HCT116 (cell line): ENCODE data around the gene INTS1. TPM values are rescaled to one million over a fixed set of nuclear protein-coding genes. Genes with fewer than 3 reads are reported as not detected.

Experiments used
- ATAC-seq: fragments of 200-7000 bp; cut with Tn5 transposase; 2 replicates; pipeline ENCODE4 v1.9.1; 2020; ENCODE audit warnings: mild to moderate bottlenecking, moderate library complexity
- BruUV-seq: library from RNA; stranded (reverse); fragments of 400-500 nt; replicated peaks from 2 replicates; lab custom pipeline; 2021; lab: Mats Ljungman, UMichigan
- CTCF ChIA-PET: fragments of 300-600 bp; sonication (Branson Sonifier 250); formaldehyde crosslinking; loops from one replicate; lab custom pipeline; 2021; ENCODE audit warnings: antibody characterized with exemption; lab: Charles Lee
- POLR2A ChIA-PET: fragments of 300-600, 350-600 bp; sonication (Branson Sonifier 250); formaldehyde crosslinking; loops from one replicate; lab custom pipeline; 2021; ENCODE audit warnings: antibody characterized with exemption; lab: Charles Lee
- RAD21 ChIA-PET, 2 experiments: fragments of 300-600 bp; sonication (Branson Sonifier 250); formaldehyde crosslinking; loops; one replicate each; lab custom pipeline; 2023; ENCODE audit warnings: low total read pairs in 2 of 2; ENCODE audit not compliant: uncharacterized antibody in 2 of 2, unreplicated experiment in 2 of 2, low non-redundant PET in 1 of 2; lab: Charles Lee
- DNase-seq: peaks from one replicate; pipeline ENCODE4 v3.0.0-alpha.2; 2010; ENCODE audit warnings: low read depth, low spot score
- H2AFZ ChIP-seq: fragments of 200-600 bp; shearing (Covaris generic), sonication (generic); 2 replicates; pipeline ENCODE4 v1.6.1; 2017; ENCODE audit warnings: low read depth, mixed run types, mixed read lengths, antibody characterized with exemption, low read length; ENCODE audit not compliant: poor library complexity, severe bottlenecking
- H3K27ac ChIP-seq: 2 replicates; pipeline ENCODE4 v1.5.1; 2012; ENCODE audit warnings: low read depth, low read length
- H3K27me3 ChIP-seq: fragments of 200-600 bp; sonication (generic); 2 replicates; pipeline ENCODE4 v1.6.1; 2016; ENCODE audit warnings: mixed run types, low read length, mixed read lengths; ENCODE audit not compliant: insufficient read depth
- H3K36me3 ChIP-seq, 2 experiments: fragments of 200-500 bp in 1 of 2; fragments of 200-600 bp in 1 of 2; sonication (Bioruptor generic) in 1 of 2; sonication (generic) in 1 of 2; 2 replicates each; pipeline versions ENCODE4 v1.5.1 to v1.6.1; 2014 to 2016; ENCODE audit warnings: low read length in 2 of 2, inconsistent platforms in 1 of 2, mixed read lengths in 1 of 2, mixed run types in 1 of 2; ENCODE audit not compliant: insufficient read depth in 2 of 2, control insufficient read depth in 1 of 2
- H3K4me1 ChIP-seq, 2 experiments: fragments of 200-600 bp in 1 of 2; sonication (generic) in 1 of 2; 2 replicates each; pipeline versions ENCODE4 v1.5.1 to v1.6.1; 2012 to 2017; ENCODE audit warnings: low read length in 2 of 2, inconsistent platforms in 1 of 2, mild to moderate bottlenecking in 1 of 2, mixed read lengths in 1 of 2, mixed run types in 1 of 2, moderate library complexity in 1 of 2; ENCODE audit not compliant: insufficient read depth in 2 of 2, control insufficient read depth in 1 of 2
- H3K4me2 ChIP-seq: fragments of 200-600 bp; sonication (generic); 2 replicates; pipeline ENCODE4 v1.6.1; 2017; ENCODE audit warnings: mixed run types, low read length, mixed read lengths
- H3K4me3 ChIP-seq, 2 experiments: fragments of 200-600 bp in 1 of 2; sonication (generic) in 1 of 2; replicated peaks in 1 of 2; 2 replicates each; pipeline ENCODE4 v1.5.1; 2011 to 2016; ENCODE audit warnings: low read length in 2 of 2, control low read depth in 1 of 2, low read depth in 1 of 2, mild to moderate bottlenecking in 1 of 2, mixed read lengths in 1 of 2, mixed run types in 1 of 2
- H3K79me2 ChIP-seq: fragments of 200-600 bp; sonication (generic); 2 replicates; pipeline ENCODE4 v1.6.1; 2017; ENCODE audit warnings: mild to moderate bottlenecking, mixed run types, low read length, moderate library complexity, mixed read lengths; ENCODE audit not compliant: insufficient read depth
- H3K9ac ChIP-seq: fragments of 200-600 bp; sonication (generic); 2 replicates; pipeline ENCODE4 v1.6.1; 2016; ENCODE audit warnings: low read length, mixed read lengths
- H3K9me2 ChIP-seq: fragments of 200-600 bp; sonication (generic), shearing (Covaris generic); 2 replicates; pipeline ENCODE4 v1.6.1; 2017; ENCODE audit warnings: mixed run types, mild to moderate bottlenecking, moderate library complexity; ENCODE audit not compliant: insufficient read depth
- H3K9me3 ChIP-seq, 2 experiments: fragments of 200-500 bp in 1 of 2; fragments of 200-600 bp in 1 of 2; sonication (Bioruptor generic) in 1 of 2; sonication (generic) in 1 of 2; 2 replicates each; pipeline ENCODE4 v1.6.1; 2014 to 2017; ENCODE audit warnings: low read length in 2 of 2, mixed read lengths in 2 of 2, inconsistent platforms in 1 of 2, low read depth in 1 of 2, mild to moderate bottlenecking in 1 of 2, mixed run types in 1 of 2, moderate library complexity in 1 of 2; ENCODE audit not compliant: control insufficient read depth in 1 of 2, insufficient read depth in 1 of 2
- H4K20me1 ChIP-seq: fragments of 200-600 bp; sonication (generic), shearing (Covaris generic); 2 replicates; pipeline ENCODE4 v1.6.1; 2017; ENCODE audit warnings: mixed run types, mild to moderate bottlenecking, moderate library complexity; ENCODE audit not compliant: insufficient read depth
- EZH2 ChIP-seq: fragments of 200-600 bp; sonication (generic); IDR thresholded peaks from 2 replicates; pipeline ENCODE4 v1.6.1; 2017; ENCODE audit warnings: antibody characterized with exemption, mixed run types
- JUND ChIP-seq: IDR thresholded peaks from 2 replicates; pipeline ENCODE4 v1.6.1; 2012
- POLR2AphosphoS5 ChIP-seq: IDR thresholded peaks from 2 replicates; pipeline ENCODE4 v1.6.1; 2011; ENCODE audit warnings: mild to moderate bottlenecking, low read depth, low read length, moderate library complexity
- SRF ChIP-seq: IDR thresholded peaks from 2 replicates; pipeline ENCODE4 v1.6.1; 2012; ENCODE audit warnings: low read depth
- TCF7L2 ChIP-seq: IDR thresholded peaks from 2 replicates; pipeline ENCODE4 v1.7.0; 2011; ENCODE audit warnings: borderline replicate concordance, inconsistent platforms; ENCODE audit not compliant: insufficient read depth, insufficient read length; ENCODE audit errors: extremely low read depth
- ZFX ChIP-seq: fragments of 450-650 bp; IDR thresholded peaks from 2 replicates; pipeline ENCODE4 v1.6.1; 2017
- ZNF274 ChIP-seq: fragments of 200-500 bp; sonication (Bioruptor generic); IDR thresholded peaks from 2 replicates; pipeline ENCODE4 v1.6.1; 2014; ENCODE audit warnings: mild to moderate bottlenecking, low read depth, low read length, inconsistent platforms
- intact Hi-C: fragments of 100-400 bp; cut with micrococcal nuclease; formaldehyde crosslinking; loops from 2 replicates; pipeline ENCODE4 v1.10.0; 2022
- total RNA-seq: library from RNA; stranded (reverse); gene quantifications from one replicate; pipeline ENCODE4 v1.2.1, GENCODE V29; 2021; ENCODE audit not compliant: unreplicated experiment

Gene INTS1
- total RNA-seq, 1 experiment from 2014 or later: 167 TPM

DNA sequence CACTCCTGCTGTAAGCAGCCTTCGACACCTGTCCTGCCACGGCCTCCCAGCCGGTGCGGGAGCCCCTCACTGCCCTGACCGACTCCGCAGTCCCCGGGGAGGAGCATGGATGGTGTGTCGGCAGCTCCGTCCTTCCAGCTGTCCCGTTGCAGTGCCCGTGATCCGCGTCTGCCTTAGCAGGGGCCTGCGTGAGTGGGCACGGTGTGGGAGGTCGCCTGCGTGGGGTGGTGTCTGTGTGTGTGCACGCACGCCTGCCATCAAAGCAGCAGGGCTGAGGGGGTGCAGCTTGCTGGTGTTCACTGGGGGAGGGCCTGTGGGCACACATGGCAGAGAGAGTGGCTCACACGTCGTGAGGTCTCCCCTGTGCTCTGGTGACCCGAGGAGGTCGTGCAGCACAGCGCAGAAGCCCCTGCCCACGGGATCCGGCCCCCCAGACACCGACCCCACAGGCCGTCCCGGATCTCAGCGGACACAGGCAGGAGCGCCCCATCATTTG is 36.6 kb upstream of the INTS1 start (continued):
- TF ChIP-seq SRF: no peak
- no peak for TF ChIP-seq JUND
- TF ChIP-seq EZH2: no peak

DNA sequence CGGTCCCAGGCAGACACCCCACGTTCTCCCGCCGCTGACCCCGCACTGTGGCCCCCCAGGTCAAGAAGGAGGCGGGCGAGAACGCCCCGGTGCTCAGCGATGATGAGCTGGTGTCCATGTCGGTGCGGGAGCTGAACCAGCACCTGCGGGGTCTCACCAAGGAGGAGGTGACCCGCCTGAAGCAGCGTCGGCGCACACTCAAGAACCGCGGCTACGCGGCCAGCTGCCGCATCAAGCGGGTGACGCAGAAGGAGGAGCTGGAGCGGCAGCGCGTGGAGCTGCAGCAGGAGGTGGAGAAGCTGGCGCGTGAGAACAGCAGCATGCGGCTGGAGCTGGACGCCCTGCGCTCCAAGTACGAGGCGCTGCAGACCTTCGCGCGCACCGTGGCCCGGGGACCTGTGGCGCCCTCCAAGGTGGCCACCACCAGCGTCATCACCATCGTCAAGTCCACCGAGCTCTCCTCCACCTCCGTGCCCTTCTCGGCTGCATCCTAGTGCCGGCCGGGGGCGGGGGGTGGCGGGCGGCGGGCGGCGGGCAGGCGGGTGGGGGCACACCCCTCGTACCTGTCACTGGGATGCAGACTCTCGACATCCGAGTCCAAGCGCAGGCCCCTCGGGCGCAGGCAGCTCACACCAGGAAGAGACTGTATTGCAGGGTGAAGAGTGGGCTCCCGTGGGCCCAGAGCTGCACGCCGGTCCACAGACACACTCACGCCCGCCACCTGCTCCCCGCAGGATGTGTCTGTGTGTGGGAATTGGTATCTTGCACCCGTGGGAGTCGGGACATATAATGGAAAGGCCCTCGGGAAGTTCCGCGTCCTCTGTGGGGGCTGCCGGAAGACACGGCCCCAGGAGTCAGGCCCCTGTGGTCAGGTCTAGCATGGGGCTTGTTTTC is 35.9 kb upstream of the INTS1 start:
- H2AFZ ChIP-seq: no peak overlapping the region
- no peak overlapping the region for H3K4me2 ChIP-seq
- H3K79me2 ChIP-seq: peaks cover 49% of the 10 kb centered on the region
- no peaks in the 10 kb centered on the region; the same call in 1 of the 2 replicates for H4K20me1 ChIP-seq
- CTCF ChIA-PET: no interaction called here
- peaks cover 9 to 25% of the 10 kb centered on the region in 2 experiments; a peak in 3 of 4 replicates for H3K36me3 ChIP-seq
- H3K9ac ChIP-seq: no peak overlapping the region
- no peaks in the 10 kb centered on the region for H3K27me3 ChIP-seq
- POLR2A ChIA-PET: no interaction called here
- H3K4me3 ChIP-seq: no peak overlapping the region
- BruUV-seq: no TSS peak
- TF ChIP-seq ZFX: no peak
- TF ChIP-seq TCF7L2: no peak
- no peak for TF ChIP-seq ZNF274
- no peak for TF ChIP-seq POLR2AphosphoS5
- RAD21 ChIA-PET: interaction anchor here in 1 of 2 experiments (0.5 kb wide), 1 partner anchor 1091 kb away, joined by 3 read pairs; no protein-coding TSS in a partner anchor
- intact Hi-C loops: no loop called here
- ATAC-seq: no peak
- no peaks in the 10 kb centered on the region for H3K9me2 ChIP-seq
- peaks cover 25 to 30% of the 10 kb centered on the region in 2 experiments for H3K4me1 ChIP-seq
- H3K9me3 ChIP-seq: no peaks in the 10 kb centered on the region
- no peak overlapping the region for H3K27ac ChIP-seq
- no peak for DNase-seq
